GM19239 (cell line): ENCODE measurements around the gene TFAP2C.
"Not testable (repeated sequence)": the region's sequence is repeated elsewhere in the genome, so short reads cannot be mapped to it uniquely, and the experiment has no call there.

Experiments used
- DNase-seq: peaks from one replicate; pipeline ENCODE4 v3.0.0; 2011; ENCODE audit warnings: low spot score; ENCODE audit not compliant: insufficient read length
- FAIRE-seq: peaks from 2 replicates; lab custom pipeline; 2011; peaks lifted over from hg19 to GRCh38; lab: Jason Lieb, UNC

TFAP2C gene

DNA sequence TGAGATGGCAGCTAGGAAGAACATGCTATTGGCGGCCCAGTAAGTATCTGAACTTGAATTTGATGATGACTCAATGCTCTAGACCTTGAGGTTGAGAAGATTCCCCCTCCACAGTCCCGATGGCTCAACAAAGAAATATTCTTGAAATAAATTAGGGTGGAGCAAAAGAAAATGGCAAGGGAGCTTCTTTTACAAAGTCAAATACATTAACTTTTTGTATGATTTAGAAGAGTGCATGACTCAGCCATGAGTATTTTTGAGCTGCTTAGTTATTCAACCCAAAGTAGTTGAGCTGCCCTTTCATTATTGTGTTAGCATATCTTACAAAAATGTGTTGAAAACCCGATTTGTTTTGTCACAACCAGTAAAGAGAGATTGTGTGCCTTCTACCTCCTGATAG is 7.6 kb downstream of the TFAP2C start:
- DNase-seq (no peak), FAIRE-seq (no peak)

DNA sequence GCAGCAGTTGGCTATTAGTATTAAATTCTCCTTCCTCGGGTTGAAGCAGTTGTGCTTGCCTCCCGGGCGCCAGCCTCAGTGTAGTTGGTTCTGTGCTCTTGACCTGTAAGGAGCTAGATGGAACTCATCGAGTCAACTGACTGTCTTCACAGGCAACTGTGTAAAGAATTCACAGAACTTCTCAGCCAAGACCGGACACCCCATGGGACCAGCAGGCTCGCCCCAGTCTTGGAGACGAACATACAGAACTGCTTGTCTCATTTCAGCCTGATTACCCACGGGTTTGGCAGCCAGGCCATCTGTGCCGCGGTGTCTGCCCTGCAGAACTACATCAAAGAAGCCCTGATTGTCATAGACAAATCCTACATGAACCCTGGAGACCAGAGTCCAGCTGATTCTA is 8.5 kb downstream of the TFAP2C start:
- no peak for DNase-seq
- no peak for FAIRE-seq

DNA sequence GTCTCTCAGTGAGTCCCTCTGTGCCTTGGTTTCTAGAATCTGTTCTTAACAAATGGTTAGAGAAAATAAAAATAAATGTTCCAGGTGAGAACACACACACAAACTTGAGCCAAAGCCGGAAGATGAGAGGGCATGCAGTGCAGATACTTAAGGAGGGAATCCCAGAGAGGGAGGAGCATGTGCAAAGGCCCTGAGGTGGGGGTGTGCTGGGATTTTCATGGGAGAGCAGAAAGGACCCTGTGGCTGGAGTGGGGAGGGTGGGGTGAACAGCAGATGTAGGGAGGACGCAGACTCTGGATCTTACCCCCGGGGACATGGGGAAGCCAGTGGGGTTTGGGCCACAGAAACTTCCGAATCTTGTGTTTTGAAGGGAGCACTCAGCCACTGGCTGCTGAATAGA is 17.5 kb downstream of the TFAP2C start:
- DNase-seq (no peak), FAIRE-seq (no peak)

DNA sequence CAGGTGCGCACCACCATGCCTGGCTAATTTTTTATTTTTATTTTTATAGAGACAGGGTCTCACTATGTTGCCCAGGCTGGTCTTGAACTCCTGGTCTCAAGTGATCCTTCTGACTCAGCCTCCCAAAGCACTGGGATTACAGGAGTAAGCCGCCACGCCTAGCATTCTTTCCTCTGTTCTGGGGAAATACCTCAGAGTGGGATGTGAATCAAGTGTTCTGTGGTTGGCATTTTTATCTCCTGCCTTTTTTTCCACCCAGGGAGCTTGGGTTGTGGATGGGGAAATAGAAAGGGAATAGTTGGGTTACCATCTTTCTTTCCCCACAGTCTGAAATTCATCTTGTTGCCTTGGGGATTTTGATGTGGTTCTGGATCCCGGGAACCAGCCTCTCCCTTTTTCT is 24.1 kb downstream of the TFAP2C start:
- FAIRE-seq, result no peak

DNA sequence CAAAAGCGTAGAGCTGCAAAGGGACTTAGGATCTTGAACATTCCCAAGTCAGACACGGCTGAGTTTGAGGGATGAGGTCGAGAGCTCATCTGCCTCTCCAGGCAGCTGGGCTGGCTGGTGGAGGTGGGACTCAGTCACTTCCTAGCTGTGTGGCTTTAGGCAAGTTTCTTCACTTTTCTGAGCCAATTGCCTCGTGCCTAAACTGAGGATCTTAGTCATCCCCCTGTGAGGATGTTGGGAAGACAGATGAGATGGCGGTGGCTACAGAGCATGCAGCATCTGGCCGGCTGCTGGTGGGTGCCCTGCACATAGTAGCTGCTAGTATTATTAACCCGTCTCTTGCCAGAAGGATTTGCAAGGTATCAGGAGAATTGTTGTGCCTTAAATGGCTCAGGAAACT is 27.5 kb downstream of the TFAP2C start:
- no peak for DNase-seq
- no peak for FAIRE-seq

More for the DNA sequence above, 24.1 kb downstream of the TFAP2C start:
- no peak for DNase-seq

DNA sequence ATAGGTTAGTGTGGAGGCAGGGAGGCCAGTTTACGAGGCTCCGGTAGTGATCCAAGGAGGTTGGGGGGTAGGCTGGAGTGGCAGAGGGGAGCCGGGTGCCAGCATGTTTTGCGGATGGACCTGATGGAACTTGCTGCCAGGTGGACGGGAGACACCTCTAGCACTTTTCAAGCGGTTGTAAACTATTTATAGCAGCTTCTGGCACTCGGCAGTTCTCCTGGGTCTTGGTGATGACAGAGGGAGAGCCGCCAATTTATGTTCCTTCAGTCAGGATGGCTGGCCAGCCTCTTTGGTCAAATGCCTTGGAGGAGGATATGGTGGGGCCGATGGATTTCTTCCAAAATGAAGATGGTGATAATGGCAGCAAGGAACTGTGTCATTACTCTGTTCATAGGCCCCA is 28.8 kb downstream of the TFAP2C start:
- DNase-seq (no peak), FAIRE-seq (no peak)

DNA sequence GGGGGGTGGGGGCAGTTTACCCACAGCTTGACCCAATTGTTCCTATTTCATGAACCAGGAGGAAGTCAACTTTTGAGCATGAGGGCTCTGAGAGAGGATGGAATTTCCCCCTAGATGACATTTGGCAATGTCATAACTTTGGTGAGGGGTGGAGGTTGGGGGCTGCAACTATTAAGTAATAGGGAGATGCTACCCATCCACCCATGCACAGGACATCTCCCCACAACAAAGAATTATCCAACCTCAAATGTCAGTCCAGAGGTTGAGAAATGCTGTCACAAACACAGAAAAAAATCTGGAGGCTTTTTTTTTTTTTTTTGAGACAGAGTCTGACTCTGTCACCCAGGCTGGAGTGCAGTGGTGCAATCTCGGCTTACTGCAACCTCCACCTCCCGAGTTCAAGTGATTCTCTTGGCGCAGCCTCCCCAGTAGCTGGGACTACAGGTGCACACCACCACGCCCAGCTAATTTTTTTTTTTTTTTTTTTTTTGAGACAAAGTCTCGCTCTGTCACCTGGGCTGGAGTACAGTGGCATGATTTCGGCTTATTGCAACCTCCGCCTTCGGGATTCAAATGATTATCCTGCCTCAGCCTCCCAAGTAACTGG is 29.3 kb downstream of the TFAP2C start:
- DNase-seq, FAIRE-seq: not testable (repeated sequence)

DNA sequence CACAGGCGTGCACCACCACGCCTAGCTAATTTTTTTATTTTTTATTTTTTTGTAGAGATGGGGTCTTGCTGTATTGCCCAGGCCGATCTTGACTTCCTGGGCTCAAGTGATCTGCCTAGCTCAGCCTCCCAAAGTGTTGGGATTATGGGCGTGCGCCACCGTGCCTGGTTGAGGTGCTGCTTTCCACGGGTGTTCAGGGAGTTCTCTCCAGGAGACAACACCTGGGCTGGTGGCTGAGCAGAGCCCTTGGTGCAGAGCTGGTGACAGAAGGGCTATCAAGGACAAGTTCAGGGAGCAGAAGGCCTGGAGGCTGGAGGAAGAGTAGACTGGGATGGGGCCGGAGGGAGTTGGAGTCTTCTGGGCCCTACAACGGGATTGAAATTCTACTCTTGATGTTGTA is 34.6 kb downstream of the TFAP2C start:
- FAIRE-seq, result no peak
- DNase-seq, result no peak

DNA sequence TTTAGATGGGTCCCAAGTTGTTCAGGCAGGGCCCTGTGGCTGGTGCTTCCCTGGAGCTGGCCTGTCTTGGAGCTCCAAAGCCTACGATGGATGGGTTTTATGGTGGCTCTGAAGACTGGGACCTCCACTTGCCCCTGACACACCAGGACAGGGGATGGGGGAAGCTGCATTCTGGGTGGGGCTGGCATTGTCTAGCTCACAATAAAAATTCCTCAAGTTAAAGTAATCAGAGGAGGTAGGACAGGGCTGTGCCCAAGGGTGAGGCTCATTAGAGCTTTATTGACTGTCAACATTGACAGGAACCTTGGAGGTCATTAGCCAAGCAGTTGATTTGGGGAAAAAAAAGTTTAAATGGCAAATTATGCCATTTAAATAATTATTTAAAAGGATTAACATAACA is 35.7 kb downstream of the TFAP2C start:
- no peak for FAIRE-seq
- no peak for DNase-seq

DNA sequence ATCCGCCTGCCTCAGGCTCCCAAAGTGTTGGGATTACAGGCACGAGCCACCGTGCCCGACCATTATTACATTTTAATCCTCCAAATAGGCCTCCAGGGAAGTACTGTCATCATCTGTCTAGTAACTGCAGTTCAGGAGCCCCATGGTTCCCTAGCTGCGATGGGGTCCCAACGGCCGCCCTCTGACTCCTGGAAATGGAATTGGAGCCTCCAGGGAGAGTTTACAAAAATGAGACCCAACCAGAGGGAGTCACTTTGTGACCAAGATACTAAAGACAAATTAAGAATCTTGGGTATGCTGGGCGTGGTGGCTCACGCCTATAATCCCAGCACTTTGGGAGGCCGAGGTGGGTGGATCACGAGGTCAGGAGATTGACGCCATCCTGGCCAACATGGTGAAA is 36.7 kb downstream of the TFAP2C start:
- FAIRE-seq (no peak), DNase-seq (no peak)

DNA sequence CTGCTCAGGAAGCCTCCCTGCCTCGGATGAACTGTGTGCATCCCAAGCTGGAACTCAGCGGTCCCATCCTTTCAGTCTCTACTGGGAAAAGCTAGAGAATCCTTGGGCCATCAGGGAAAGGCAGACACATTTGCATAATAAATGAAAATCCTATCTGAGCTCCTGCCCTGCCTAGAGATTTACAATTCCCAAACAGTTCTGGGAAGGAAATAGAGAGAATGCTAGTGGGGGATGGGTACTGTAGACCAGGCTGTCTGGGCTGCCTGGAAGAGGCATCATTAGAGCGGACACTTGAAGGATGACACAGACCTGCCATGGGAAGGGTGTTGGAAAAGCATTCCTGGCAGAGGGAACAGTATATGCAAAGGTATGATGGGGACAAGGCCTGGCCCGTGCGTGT is 44.3 kb downstream of the TFAP2C start:
- DNase-seq, result no peak
- FAIRE-seq, result no peak

DNA sequence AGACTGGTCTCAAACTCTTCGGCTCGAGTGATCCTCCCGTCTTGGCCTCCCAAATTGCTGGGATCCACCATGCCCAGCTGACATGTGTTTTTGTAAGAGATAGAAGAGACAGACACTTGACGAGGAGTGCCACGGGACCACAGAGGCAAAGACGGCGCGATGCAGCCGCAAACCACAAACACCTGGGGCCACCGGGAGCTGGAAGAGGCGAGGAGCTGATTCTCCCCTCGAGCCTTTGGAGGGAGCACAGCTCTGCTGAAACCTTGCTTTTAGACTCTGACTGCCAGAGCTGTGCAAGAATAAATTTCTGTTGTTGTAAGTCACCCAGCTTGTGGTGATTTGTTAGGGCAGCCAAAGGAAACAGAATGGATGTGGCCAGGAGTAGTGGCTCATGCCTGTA is 46.9 kb downstream of the TFAP2C start:
- no peak for DNase-seq
- FAIRE-seq, result no peak

DNA sequence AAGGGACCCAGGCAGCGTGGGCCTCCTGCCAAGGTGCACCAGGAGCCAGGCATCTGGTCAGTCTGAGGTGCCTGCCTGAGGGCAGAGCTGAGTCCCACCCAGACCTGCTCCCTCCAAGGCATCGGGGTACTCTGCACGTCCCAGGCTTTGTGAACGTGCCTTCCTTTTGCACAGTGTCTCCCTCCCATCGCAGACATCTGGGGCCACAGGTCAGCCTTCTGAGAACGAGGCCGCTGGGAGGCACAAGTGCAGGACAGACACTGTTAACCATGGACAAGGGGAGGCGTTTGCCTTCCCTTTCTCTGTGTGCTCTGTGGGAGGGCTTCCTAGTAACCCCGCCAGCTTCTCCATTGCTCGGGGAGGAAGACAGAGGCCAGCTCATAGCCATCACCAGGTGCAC is 47.6 kb downstream of the TFAP2C start:
- FAIRE-seq (no peak), DNase-seq (no peak)

DNA sequence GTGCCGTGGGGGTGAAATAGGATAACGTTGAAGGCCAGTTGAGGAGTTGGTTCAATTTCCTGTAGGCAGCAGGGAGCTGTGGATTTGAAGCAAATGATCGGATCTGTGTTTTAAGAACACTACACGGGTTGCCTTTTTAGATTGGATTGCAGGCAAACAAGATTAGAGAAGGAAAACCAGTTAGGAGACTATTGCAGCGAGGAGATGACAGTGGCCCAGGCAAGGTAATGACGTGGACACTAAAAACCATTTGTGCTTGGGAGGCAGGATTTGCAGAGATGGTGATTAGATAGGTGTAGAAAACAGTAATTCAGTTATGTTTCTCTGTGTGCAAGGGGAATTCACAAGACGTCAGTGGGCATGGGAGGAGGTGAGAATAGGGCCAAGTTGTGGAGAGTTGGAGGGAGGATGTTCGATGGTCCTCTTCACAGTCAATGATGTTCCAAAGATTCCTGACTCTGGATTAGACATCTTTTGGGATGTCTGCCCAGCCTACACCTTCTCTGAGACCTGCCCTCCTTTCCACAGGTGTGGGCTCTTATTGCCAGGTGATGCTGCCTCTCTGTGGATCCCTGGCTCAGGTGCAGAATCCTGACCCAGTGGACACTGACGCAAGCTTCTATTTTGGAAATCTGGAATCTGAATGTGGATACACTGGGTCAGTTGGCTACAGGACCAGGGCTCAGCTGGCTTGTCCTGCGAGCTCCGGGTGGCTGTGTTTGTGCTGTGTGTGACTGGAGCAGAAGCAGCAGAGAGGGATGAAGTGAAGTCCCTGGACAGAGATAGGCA is 54.2 kb downstream of the TFAP2C start:
- FAIRE-seq (no peak), DNase-seq (no peak)

DNA sequence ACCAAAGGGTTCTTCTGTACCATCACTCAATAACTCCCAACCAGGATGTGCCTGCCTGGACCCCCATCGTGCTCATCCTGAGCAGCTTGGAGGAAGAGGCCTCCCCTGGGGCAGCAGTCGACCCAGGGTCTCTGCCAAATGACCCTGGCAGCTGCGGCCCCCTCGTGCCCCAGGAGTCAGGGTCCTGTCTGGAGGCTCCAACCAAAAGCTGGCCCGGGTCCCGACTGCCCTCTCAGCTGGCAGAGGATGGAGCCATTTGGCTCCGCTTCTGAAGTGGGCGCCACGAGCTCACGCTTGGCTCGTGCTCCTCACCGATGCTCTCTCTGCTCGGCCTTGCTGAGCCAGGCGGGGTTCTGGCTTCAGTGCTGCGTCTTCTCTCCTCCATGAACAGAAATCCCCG is 56.8 kb downstream of the TFAP2C start:
- DNase-seq (no peak), FAIRE-seq (no peak)

DNA sequence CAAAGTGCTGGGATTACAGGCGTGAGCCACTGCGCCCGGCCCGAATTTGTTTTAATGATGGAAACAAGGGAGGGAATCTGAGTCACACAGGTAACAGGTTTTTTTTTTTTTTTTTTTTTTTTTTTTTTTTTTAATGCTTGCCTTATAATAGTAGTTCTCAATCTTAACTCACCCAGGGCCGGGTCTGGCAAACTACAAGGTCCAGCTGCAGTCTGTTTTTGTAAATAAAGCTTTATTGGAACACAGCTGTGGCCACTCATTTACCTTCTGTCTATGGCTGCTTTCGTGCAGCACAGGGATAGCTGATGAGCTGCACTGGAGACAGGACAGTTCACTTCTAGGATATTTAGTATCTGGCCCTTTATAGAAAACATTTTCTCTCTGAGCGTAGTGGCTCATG is 58.0 kb downstream of the TFAP2C start:
- no peak for DNase-seq
- no peak for FAIRE-seq

DNA sequence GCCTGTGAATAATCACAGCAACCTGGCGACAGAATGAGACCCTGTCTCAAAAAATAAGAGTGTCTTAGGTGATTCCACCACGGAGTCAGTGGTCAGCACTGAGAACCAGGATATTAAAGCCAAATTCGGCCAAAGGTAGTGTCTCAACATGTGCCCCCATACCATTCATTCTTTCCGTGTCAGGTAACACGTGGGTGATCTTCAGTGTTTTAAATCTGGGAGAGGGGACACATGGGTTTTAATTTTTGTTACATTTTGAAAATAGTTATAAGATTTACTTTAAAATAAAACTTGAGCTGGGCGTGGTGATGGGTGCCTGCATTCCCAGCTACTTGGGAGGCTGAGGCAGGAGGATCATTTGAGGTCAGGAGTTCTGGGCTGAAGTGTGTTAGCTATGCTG is 59.0 kb downstream of the TFAP2C start:
- no peak for DNase-seq
- no peak for FAIRE-seq
